ENCODE results near the gene TPPP2.

Gene TPPP2

GRCh38 chr14:21032326-21033132, 2.5 kb downstream of the TPPP2 start:
- TF ChIP-seq TSHZ2 (CRISPR knock-in tag; IDR thresholded peaks at IDR 0.05) (no peak), ESRRG (CRISPR knock-in tag; IDR thresholded peaks at IDR 0.05) (no peak), ARNTL (CRISPR knock-in tag; IDR thresholded peaks at IDR 0.05; ENCODE audit: borderline replicate concordance, low read depth) (no peak), POU6F1 (CRISPR knock-in tag; IDR thresholded peaks at IDR 0.05; ENCODE audit: borderline replicate concordance, low read depth) (no peak), SNAI2 (CRISPR knock-in tag; IDR thresholded peaks at IDR 0.05) (no peak), BACH2 (CRISPR knock-in tag; IDR thresholded peaks at IDR 0.05; ENCODE audit: borderline replicate concordance) (no peak), CSDC2 (CRISPR knock-in tag; IDR thresholded peaks at IDR 0.05) (no peak), RARB (CRISPR knock-in tag; IDR thresholded peaks at IDR 0.05) (no peak), ZC3H10 (CRISPR knock-in tag; IDR thresholded peaks at IDR 0.05) (no peak), ZNF565 (CRISPR knock-in tag; conservative IDR thresholded peaks at IDR 0.05; ENCODE audit: low read depth) (no peak), ISL1 (CRISPR knock-in tag; IDR thresholded peaks at IDR 0.05) (no peak), TCF4 (CRISPR knock-in tag; IDR thresholded peaks at IDR 0.05; ENCODE audit: borderline replicate concordance) (no peak), PPARA (CRISPR knock-in tag; IDR thresholded peaks at IDR 0.05; ENCODE audit: borderline replicate concordance) (no peak), TOX (CRISPR knock-in tag; IDR thresholded peaks at IDR 0.05; ENCODE audit: borderline replicate concordance) (no peak)
- no peak for ATAC-seq

GRCh38 chr14:21033133-21033698, 3.2 kb downstream of the TPPP2 start:
- no peak for TF ChIP-seq ZNF70 (CRISPR knock-in tag; IDR thresholded peaks at IDR 0.05)
- no peak for ATAC-seq

GRCh38 chr14:21034707-21035106, 4.7 kb downstream of the TPPP2 start, which contains the start of gene RNASE13:
Gene RNASE13 (minus strand): TSS chr14:21034807. CDS start chr14:21034288, 519 bp downstream.
- no peak for ATAC-seq
- TF ChIP-seq OSR1 (CRISPR knock-in tag; IDR thresholded peaks at IDR 0.05) (no peak), CSRNP3 (CRISPR knock-in tag; IDR thresholded peaks at IDR 0.05) (no peak), ARNTL (CRISPR knock-in tag; IDR thresholded peaks at IDR 0.05; ENCODE audit: borderline replicate concordance, low read depth) (no peak), TOX (CRISPR knock-in tag; IDR thresholded peaks at IDR 0.05; ENCODE audit: borderline replicate concordance) (no peak), SNAI2 (CRISPR knock-in tag; IDR thresholded peaks at IDR 0.05) (no peak), ISL1 (CRISPR knock-in tag; IDR thresholded peaks at IDR 0.05) (no peak), CSDC2 (CRISPR knock-in tag; IDR thresholded peaks at IDR 0.05) (no peak), ZFP3 (CRISPR knock-in tag; IDR thresholded peaks at IDR 0.05) (no peak), GLIS3 (CRISPR knock-in tag; IDR thresholded peaks at IDR 0.05) (no peak), CREB5 (CRISPR knock-in tag; IDR thresholded peaks at IDR 0.05; ENCODE audit: low read depth) (no peak), ESRRG (CRISPR knock-in tag; IDR thresholded peaks at IDR 0.05) (no peak), RARB (CRISPR knock-in tag; IDR thresholded peaks at IDR 0.05) (no peak)

- ATAC-seq, result no peak
- TF ChIP-seq ZC3H10 (CRISPR knock-in tag; IDR thresholded peaks at IDR 0.05), result no peak
- no peak for TF ChIP-seq ZFP30 (CRISPR knock-in tag; IDR thresholded peaks at IDR 0.05)
- TF ChIP-seq ZNF70 (CRISPR knock-in tag; IDR thresholded peaks at IDR 0.05), result no peak
- no peak for TF ChIP-seq CSRNP3 (CRISPR knock-in tag; IDR thresholded peaks at IDR 0.05)
- TF ChIP-seq CSDC2 (CRISPR knock-in tag; IDR thresholded peaks at IDR 0.05), result no peak
- TF ChIP-seq ISL1 (CRISPR knock-in tag; IDR thresholded peaks at IDR 0.05), result no peak
- TF ChIP-seq TCF4 (CRISPR knock-in tag; IDR thresholded peaks at IDR 0.05; ENCODE audit: borderline replicate concordance), result no peak
- TF ChIP-seq BACH2 (CRISPR knock-in tag; IDR thresholded peaks at IDR 0.05; ENCODE audit: borderline replicate concordance), result no peak
- no peak for TF ChIP-seq ARNTL (CRISPR knock-in tag; IDR thresholded peaks at IDR 0.05; ENCODE audit: borderline replicate concordance, low read depth)
- no peak for TF ChIP-seq ZNF565 (CRISPR knock-in tag; conservative IDR thresholded peaks at IDR 0.05; ENCODE audit: low read depth)
- TF ChIP-seq GLIS3 (CRISPR knock-in tag; IDR thresholded peaks at IDR 0.05), result no peak
- TF ChIP-seq TSHZ2 (CRISPR knock-in tag; IDR thresholded peaks at IDR 0.05), result no peak
- TF ChIP-seq ZNF8 (CRISPR knock-in tag; IDR thresholded peaks at IDR 0.05), result no peak
Measured at GRCh38 chr14:21036751-21037150, 6.7 kb downstream of the TPPP2 start.

Measured in SK-N-SH treated with all-trans-retinoic acid at 6 μM for 48 hours (cell line).